Body of pancreas (tissue), 4 donors: ENCODE measurements around the gene CISTR. TPM values are rescaled to one million over a fixed set of nuclear protein-coding genes. Genes with fewer than 3 reads are reported as not detected.

Experiments used
- ATAC-seq: fragments of 150-250 bp; one replicate; pipeline ENCODE4 v1.9.1; 2016
- DNase-seq, 4 donors: peaks; one replicate each; pipeline ENCODE4 v3.0.0-alpha.2; 2019
- H3K27ac ChIP-seq, 4 donors: fragments of 200-600 bp; sonication (generic); 1 replicate in 3 of 4; 2 replicates in 1 of 4; pipeline versions ENCODE4 v1.5.1 to v1.6.1; 2016 to 2019; ENCODE audit warnings: mild to moderate bottlenecking in 1 of 4, mixed read lengths in 1 of 4, moderate library complexity in 1 of 4
- H3K27me3 ChIP-seq, 2 donors: fragments of 200-600 bp; sonication (generic); one replicate each; pipeline ENCODE4 v1.6.0; 2016; ENCODE audit warnings: mild to moderate bottlenecking in 1 of 2
- H3K36me3 ChIP-seq, 2 donors: fragments of 200-600 bp; sonication (generic); replicated peaks in 1 of 2; 2 replicates each; pipeline ENCODE4 v1.5.1; 2016; ENCODE audit warnings: low read depth in 2 of 2; ENCODE audit not compliant: insufficient read depth in 1 of 2
- H3K4me1 ChIP-seq: fragments of 200-600 bp; sonication (generic); one replicate; pipeline ENCODE4 v1.6.0; 2016
- H3K4me3 ChIP-seq, 2 donors: fragments of 200-600 bp; sonication (generic); 1 replicate in 1 of 2; 2 replicates in 1 of 2; pipeline ENCODE4 v1.5.1; 2016 to 2019
- H3K9me3 ChIP-seq, 3 donors: fragments of 200-600 bp; sonication (generic); 1 replicate in 2 of 3; 2 replicates in 1 of 3; pipeline ENCODE4 v1.5.1; 2016
- POLR2A ChIP-seq, 3 donors: fragments of 450-650 bp; IDR thresholded peaks; one replicate each; pipeline ENCODE4 v1.6.1; 2016; ENCODE audit warnings: antibody characterized with exemption in 3 of 3, mild to moderate bottlenecking in 2 of 3
- WGBS, 2 donors: methylation state at CpG; one replicate each; pipeline ENCODE4 v1.1.5; 2017; 5-methylcytosine and 5-hydroxymethylcytosine counted together
- intact Hi-C: fragments of 100-400 bp; cut with DNase I; formaldehyde crosslinking; loops from one replicate; pipeline ENCODE4 v1.15.1; 2023
- total RNA-seq, 2 donors: library from RNA; depleted of rRNA; stranded (reverse); fragments of >200 nt; gene quantifications; one replicate each; pipeline ENCODE4 v1.1.0, GENCODE V29; 2016
- TF ChIP-seq, protein P1 (sequence below), 7 experiments: fragments of 450-650 bp in 4 of 7; fragments of 200-600 bp in 3 of 7; sonication (generic) in 3 of 7; IDR thresholded peaks; one replicate each; pipeline ENCODE4 v1.5.1; 2016 to 2019; ENCODE audit warnings: antibody characterized with exemption in 7 of 7

Gene CISTR
- total RNA-seq, 2 donors from 2014 or later: not detected

DNA sequence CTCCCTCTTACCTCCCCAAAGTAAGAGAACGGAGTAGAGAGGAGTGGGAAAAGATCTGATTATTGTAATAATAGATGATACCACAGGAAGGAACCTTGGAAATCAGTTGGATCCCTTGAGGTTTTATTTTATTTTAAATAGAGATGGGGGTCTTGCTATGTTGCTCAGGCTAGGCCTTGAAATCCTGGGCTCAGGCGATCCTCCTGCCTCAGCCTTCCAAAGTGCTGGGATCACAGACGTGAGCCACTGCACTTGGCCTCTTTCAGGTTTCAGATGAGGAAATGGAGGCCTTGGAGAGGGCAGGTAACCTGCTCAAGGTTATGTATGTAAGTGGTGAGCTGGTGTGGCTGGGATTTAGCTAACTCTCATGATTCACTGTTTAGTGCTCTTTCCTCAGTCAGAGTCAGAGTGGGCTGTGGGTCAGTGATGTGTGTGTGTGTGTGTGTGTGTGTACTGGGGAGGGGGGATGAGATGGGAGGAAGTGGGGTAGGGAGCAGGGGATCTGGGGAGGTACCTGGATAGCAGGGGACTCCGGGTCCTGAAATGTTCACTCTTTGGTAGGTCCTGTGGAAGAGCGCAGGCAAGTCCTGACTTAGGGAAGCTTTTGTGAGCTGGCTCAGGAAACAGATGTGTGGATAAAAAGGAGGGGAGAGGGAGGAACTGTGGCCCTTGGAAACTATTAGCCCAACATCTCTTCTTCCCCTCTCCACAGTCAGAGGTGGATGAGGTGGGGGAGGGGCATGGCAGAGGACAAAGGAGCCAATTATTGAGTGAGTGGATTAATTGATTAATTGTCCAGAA is 4.7 kb upstream of the CISTR start:
- H3K4me1 ChIP-seq: peaks cover 18% of the 10 kb centered on the region
- H3K27me3 ChIP-seq: no peaks in the 10 kb centered on the region
- H3K4me3 ChIP-seq: no peak overlapping the region
- H3K27ac ChIP-seq: peak overlapping the region in 1 of 4 donors; percentile 44
- ATAC-seq: peak; percentile 37
- no peaks in the 10 kb centered on the region for H3K9me3 ChIP-seq
- TF ChIP-seq POLR2A (IDR thresholded peaks at IDR 0.05): no peak
- TF ChIP-seq, protein P1, sequence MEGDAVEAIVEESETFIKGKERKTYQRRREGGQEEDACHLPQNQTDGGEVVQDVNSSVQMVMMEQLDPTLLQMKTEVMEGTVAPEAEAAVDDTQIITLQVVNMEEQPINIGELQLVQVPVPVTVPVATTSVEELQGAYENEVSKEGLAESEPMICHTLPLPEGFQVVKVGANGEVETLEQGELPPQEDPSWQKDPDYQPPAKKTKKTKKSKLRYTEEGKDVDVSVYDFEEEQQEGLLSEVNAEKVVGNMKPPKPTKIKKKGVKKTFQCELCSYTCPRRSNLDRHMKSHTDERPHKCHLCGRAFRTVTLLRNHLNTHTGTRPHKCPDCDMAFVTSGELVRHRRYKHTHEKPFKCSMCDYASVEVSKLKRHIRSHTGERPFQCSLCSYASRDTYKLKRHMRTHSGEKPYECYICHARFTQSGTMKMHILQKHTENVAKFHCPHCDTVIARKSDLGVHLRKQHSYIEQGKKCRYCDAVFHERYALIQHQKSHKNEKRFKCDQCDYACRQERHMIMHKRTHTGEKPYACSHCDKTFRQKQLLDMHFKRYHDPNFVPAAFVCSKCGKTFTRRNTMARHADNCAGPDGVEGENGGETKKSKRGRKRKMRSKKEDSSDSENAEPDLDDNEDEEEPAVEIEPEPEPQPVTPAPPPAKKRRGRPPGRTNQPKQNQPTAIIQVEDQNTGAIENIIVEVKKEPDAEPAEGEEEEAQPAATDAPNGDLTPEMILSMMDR (IDR thresholded peaks at IDR 0.05): no peak
- WGBS, 2 donors: 51 to 61% methylated on average over 5 of the region's 5 CpGs
- DNase-seq: no peak
- H3K36me3 ChIP-seq: no peaks in the 10 kb centered on the region
- intact Hi-C loops: no loop called here

DNA sequence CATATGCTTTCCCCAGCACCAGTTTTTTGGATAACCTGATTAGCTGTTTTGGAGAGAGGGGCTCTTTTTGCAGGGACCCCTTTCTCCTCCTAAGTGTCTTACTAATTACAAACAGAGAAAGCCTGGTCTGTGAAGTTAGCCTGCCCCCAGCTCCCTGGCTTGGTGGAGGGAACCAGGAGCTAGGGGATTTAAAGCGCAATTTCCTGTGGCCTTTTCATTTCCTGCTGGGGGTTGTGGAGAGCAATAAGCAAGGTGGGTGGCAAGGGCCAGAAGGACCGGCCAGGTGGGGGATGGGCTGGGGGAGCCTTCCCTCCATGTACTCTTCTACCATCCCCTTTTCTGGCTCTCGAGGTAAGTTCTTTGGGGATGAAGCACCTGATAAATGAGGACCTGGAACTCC is 4.1 kb upstream of the CISTR start:
- TF ChIP-seq POLR2A (IDR thresholded peaks at IDR 0.05): no peak
- ATAC-seq: no peak
- WGBS, 2 donors: 39 to 55% methylated on average over 3 of the region's 3 CpGs
- intact Hi-C loops: no loop called here
- no peak overlapping the region for H3K27ac ChIP-seq
- peaks cover 24% of the 10 kb centered on the region for H3K4me1 ChIP-seq
- H3K36me3 ChIP-seq: no peaks in the 10 kb centered on the region
- no peak overlapping the region for H3K4me3 ChIP-seq
- no peaks in the 10 kb centered on the region for H3K9me3 ChIP-seq
- no peak for DNase-seq
- H3K27me3 ChIP-seq: no peaks in the 10 kb centered on the region

DNA sequence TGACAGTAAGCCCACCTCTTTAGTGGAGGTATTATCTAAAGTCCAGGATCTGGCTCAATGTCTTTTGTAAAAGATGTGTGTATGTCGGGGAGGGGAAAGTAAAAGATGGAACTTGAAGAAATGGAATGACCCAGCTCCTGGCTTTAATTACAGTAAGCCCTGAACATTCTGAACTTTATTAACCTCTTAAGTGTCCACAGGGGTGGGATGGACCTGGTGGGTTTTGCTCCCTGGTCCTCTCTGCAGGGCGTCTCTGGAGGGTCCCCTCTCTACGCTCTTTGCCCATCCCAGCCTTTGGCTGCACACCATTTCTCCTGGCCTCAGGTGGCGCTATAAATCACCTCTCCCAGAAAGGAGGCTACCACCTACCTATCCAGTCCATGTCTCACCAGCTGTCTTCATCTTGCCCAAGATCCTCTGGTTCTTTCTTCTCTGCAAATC is 3.7 kb upstream of the CISTR start:
- TF ChIP-seq POLR2A (IDR thresholded peaks at IDR 0.05): no peak
- TF ChIP-seq, protein P1 (IDR thresholded peaks at IDR 0.05): no peak
- no peaks in the 10 kb centered on the region for H3K27me3 ChIP-seq
- no peaks in the 10 kb centered on the region for H3K36me3 ChIP-seq
- intact Hi-C loops: no loop called here
- 73 to 74% methylated on average over 4 of the region's 4 CpGs for WGBS, 2 donors
- no peak overlapping the region for H3K27ac ChIP-seq
- H3K9me3 ChIP-seq: no peaks in the 10 kb centered on the region
- no peak overlapping the region for H3K4me3 ChIP-seq
- ATAC-seq: no peak
- DNase-seq: no peak
- H3K4me1 ChIP-seq: peaks cover 28% of the 10 kb centered on the region

DNA sequence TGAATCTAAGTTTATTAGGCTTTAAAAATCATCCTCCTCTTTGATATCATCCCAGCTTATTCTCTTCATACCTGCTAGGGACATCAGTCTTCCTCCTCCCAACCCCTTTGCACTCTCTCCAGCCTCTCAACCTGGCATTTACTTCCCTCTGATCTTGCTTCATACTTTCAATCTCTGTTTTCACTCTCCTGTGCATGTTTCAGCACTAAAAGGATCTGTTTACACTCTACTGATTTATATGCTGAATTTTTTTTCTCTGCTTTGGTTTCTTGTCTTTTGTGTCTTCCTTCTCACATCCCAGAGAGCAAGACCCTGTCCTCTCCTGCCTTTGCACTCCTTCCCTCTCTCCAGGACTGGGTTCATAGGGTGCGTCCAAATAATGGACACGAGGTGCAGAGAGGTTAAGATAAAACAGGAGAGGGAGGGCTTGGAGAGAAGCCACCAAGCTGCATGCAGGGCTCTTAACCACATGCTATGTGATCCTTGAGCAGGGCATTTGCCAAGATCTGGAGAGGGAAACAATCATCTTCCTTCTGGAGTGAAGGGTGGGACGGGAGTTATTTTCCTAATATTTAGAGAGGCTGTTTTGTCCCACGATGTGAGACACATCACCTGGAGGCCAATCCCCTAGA is 3.0 kb upstream of the CISTR start:
- H3K27me3 ChIP-seq: no peaks in the 10 kb centered on the region
- TF ChIP-seq, protein P1 (IDR thresholded peaks at IDR 0.05): no peak
- TF ChIP-seq POLR2A (IDR thresholded peaks at IDR 0.05): no peak
- no peak overlapping the region for H3K27ac ChIP-seq
- no peak overlapping the region for H3K4me3 ChIP-seq
- DNase-seq: no peak
- intact Hi-C loops: no loop called here
- WGBS, 2 donors: 12 to 14% methylated on average over 4 of the region's 4 CpGs
- peaks cover 28% of the 10 kb centered on the region for H3K4me1 ChIP-seq
- no peaks in the 10 kb centered on the region for H3K36me3 ChIP-seq
- no peaks in the 10 kb centered on the region for H3K9me3 ChIP-seq
- no peak for ATAC-seq

DNA sequence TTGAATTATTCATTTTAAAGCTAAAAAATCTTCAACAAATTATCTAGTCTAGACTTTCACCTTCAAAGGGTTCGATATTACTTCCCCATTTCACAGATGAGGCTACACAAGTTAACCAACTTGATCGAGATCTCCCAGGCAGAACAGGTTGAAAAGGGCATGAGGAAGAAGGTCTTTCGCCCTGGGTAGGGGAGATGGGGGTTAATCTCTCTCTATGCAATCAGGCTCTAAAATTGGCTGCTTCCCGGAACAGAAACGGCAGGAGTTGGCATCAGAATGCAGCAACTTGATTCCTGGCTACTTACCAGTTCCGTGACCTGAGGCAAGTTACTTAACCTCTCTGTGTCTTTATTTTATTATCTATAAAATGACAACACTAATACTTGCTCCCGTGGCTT is 2.4 kb upstream of the CISTR start:
- H3K27ac ChIP-seq: no peak overlapping the region
- 29 to 35% methylated on average over 7 of the region's 7 CpGs for WGBS, 2 donors

More for the DNA sequence above, 2.4 kb upstream of the CISTR start:
- no peak for ATAC-seq
- no peak overlapping the region for H3K4me3 ChIP-seq
- DNase-seq: no peak
- H3K9me3 ChIP-seq: no peaks in the 10 kb centered on the region
- TF ChIP-seq, protein P1 (IDR thresholded peaks at IDR 0.05): no peak
- no peak for TF ChIP-seq POLR2A (IDR thresholded peaks at IDR 0.05)
- no peaks in the 10 kb centered on the region for H3K27me3 ChIP-seq
- intact Hi-C loops: no loop called here
- peaks cover 28% of the 10 kb centered on the region for H3K4me1 ChIP-seq
- no peaks in the 10 kb centered on the region for H3K36me3 ChIP-seq
